ENCODE data around the gene SDCCAG8.

The SDCCAG8 gene

DNA sequence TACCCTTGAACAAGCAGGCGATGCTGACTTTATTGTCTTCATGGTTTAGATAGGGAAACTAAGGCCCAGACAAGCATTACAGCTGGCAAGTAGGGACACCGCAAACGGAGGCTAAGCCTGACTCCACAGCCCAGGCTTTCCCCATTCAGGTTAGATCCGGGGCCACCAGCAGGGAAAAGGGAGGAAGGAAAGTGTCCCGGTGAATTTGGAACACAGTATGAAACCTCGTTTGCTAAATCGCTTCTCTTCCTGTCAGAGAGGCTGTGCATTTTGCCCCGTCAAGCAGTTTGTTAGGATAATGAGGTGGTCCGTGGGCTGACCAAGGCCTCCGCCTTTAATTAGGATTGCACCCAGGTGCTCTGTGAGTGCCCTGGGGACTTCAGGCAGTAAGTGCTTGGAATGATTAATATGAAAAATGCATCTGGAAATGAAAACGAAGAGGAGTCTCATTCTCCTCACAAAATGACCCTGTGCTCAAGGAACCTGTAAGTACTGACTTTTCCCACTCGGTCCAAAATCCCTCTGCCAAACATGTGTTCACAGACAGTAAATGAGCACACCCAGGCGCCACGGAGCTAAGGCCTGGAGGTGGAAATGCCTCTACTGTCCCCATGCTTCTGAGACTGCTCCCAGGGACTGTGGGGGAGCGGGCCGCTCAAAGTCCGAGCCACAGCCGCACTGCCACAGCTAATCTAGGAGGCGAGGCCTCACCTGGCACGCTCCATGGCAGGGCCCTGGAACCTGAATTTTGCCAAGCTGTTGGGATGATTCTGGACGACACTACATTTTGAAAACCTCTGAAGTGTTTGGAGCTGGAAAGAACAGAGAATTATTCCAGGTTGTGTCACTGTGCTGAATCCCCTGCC, 234.1 kb downstream of the SDCCAG8 start:
- no peak for DNase-seq

DNA sequence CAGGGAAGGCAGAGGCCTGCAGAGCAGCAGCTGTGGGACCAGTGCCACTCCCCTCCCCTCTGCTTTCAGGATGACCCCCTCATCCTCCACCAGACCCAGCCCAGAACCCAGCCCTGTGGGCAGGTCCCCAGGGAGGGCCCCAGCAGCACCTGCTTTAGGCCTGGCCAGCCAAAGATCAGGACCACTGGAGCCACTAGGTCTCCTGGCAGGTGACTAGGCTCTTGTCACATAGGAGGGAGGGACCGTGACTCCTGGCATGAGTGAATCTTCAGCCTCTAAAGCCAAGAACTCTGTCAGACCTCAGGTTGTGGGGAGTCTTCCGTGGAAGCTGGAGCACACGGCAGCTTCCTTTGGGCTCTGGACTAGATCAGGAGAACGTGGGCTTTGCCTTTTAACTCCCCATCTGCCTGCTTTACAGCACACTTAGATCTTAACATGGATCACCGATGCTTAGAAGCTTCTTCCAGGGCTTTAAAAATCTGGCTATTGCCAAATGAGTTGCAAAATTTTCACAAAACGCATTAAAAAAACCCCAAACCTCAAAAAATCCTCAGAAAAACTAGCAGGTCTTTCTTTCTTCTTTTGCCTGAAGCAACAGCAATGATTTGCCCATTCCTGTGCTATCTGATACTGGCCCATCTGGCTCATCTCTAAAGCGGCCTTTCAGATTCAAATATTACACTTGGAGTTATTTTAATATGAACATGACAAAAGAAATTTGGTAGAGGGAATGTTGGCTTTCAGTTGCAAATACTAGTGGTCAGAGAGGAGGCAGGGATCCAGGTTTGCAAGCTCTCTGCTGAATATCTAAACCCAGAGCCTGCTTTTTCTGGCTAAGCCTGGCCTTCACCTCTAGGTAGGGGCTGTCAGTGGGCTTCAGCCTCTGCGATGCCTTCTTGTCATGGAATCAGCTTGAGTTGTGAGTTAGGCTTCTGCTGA, 235.2 kb downstream of the SDCCAG8 start:
- DNase-seq, result peak; percentile 84

DNA sequence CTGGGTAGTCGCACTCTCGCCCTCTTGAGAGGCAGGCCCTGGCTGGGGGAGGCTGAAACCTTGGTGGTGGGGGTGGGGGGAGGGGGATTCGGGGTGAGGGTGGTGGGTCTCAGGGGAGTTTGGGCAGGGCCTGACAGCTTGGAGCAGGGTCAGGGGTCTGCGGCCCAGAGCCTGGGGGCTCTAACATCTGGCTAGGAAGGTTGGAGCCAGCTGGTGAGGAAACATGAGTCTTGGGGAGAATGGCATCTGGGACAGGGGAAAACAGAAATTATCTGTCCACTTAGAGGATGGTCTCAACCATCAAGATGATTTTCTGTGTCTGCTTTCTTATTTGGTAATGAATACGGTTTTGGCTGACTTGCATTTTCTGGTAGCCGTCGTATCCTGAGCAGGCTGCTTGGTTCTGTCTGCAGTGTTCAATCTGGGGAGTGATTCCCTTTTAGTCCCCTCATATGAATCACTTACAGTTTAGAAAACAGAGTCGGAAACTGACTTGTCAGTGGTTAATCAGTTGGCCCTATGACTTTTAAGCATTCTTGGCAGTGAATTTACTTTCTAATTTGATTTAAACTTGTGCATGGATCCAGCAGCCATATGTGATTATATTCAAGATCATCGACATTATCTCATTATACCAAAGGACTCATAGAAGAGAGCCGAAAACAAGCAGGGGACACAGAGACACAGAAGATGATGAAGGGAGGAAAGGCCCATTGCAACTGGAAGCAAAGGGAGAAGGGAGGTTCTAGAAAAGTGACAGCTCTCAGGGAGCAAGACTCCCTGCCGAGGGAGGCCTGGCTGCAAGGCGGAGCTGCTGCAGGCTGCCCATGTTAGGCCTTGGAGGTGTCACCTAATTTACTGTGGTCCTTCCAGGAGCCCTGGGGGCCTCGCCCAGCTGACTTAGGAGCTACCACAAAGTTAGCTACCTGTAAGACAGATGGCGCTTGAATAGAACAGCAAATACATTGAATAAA, 237.6 kb downstream of the SDCCAG8 start:
- no peak for DNase-seq

GRCh38 chr1:243494741-243495431, 239.0 kb downstream of the SDCCAG8 start:
- no peak for DNase-seq

DNA sequence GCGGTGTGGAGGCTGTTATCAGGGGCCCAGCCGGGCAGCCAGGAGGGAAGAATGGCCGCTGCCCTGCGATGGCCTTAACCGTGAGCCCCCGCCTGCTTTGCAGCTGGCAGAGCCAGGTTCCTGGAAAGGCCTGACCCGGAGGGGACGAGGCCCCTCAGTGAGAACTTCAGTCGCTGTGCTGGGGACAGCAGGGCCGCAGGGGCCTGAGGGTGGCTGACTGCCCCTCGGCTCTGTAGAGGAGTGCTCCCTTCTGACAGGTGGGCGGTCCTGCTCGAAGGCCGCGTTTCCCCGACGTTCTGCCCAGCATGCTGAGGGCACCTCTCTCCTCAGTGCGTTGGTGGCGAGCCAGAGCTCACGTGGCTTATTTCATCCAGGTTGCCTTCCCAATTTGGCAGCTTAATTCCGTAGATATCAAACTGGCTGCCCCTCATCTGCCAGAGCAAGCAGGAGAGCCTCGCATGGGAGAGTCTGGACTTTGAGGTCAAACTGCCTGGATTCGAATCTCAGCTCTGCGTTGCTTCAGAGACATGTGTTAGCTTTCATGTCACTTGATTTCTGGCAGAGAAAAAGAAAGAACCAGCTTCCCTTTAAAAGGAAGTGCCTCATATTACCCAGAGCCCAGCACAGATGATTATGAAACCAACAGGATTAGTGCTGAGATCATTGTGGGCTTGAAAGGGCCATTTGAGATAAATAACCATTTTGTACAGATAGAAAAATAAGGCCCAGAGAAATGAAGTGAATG, 239.8 kb downstream of the SDCCAG8 start:
- DNase-seq, result peak; percentile 34

- no peak for DNase-seq
Observed at GRCh38 chr1:243496187-243496646, 240.4 kb downstream of the SDCCAG8 start.

DNA sequence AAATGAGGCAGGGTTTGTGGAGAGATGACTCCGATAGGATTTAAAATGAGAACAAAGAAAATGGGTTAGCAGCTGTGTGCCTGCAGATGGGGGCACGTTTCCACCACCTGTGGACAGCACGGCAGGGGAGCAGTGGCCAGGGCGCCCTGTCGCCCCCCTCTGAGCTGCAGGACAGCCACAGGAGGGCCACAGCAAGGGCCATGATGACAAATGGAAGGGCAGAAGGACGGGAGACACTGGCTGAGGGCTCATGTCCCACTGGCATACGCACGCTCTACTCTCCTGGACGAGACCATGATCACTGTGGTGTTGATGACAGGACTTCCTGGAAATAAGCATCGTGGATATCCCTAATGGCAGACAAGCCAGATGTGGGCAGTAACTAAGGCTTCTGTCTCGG, 241.0 kb downstream of the SDCCAG8 start:
- DNase-seq, result no peak

GRCh38 chr1:243497939-243498681, 242.3 kb downstream of the SDCCAG8 start:
- DNase-seq, result no peak

DNA sequence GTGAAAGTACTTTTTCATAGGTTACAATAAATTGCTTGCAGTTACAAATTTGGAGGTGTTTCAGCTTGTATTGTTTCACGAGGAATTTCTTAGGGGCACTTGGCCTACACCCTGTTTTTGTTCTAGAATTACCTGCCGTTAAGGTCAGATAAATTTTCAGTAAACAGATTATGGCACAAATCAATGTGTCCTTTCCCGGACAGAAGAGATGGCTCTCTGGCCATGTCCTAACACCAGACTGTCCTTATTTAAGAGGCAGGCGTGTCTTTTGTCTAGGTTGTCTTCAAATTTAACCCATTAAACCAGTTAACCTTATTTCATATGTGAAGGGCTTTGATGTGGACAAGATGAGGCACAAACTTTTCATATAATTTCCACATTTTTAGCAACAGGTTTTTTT, 243.4 kb downstream of the SDCCAG8 start:
- no peak for DNase-seq

GRCh38 chr1:243499711-243500110, 243.9 kb downstream of the SDCCAG8 start:
- no peak for DNase-seq

DNA sequence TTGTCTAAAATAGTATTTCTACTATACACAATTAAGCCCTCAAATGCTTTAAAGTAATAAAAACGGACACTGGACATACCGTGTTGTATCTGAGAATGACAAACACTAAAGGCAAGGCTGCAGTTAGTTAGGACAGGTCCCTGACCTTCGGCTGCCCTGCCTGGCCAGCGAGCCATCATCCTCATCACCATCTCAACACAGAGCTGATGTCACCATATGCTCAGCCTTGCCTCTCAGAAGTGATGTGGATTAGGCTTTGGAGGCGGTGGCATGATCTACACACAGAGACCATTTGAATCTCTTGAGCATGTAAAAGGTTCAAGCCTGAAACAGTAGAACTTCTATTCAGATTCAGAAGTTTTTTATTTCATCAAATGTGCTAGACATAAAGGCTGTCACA, 244.7 kb downstream of the SDCCAG8 start:
- no peak for DNase-seq

GRCh38 chr1:243501002-243501401, 245.2 kb downstream of the SDCCAG8 start:
- peak; percentile 80 for DNase-seq

DNA sequence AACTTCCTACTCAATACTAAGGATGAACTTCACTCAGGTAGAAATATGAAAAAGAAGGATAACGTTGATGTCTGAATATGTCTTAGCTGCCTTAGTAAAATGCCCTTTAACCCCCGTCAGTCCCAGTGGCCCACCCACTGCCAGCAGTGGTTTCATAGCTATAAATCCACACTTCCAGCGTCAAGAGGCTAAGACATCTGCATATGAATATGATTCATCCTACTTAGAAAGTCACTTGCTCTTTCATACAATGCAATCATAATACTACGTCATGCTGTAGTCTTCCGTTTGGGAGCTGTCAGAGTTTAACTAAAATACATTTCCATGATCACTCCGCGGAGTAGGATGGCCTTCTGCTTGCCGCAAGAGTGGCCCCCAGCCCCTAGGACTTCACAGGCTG, 247.3 kb downstream of the SDCCAG8 start:
- DNase-seq, result peak; percentile 24

- DNase-seq, result no peak
Observed at GRCh38 chr1:243505986-243506689, 250.3 kb downstream of the SDCCAG8 start.

GRCh38 chr1:243507001-243507671, 251.3 kb downstream of the SDCCAG8 start:
- DNase-seq, result peak; percentile 21

DNA sequence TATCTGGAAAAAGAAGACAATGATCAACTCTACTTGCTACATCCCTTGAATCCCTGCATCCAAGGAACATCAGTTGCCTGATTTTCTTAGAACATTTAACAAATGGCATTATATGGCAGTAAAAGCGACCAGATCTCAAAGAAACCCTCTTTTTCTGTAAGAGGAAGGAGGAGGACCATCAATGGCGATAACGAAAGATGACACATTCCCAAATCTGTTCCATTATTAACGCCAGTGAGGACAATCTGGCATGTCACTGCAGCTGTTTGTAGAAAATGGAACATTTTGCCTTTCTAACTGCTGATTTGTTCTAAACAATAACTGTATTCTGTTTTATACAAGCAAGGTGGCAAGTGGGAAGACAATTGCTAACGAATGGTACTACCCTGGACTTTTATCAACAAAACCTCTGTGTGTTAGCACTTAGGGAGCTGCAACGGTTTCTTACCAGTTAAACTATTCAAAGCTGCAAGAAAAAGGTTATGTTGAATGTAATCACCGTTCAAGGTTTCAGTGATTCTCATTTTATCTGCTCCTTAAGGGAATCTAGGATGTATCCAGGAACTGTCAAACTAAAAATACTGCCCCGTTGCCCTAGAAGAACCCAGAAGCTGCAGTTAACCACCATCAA, 251.9 kb downstream of the SDCCAG8 start:
- no peak for DNase-seq

DNA sequence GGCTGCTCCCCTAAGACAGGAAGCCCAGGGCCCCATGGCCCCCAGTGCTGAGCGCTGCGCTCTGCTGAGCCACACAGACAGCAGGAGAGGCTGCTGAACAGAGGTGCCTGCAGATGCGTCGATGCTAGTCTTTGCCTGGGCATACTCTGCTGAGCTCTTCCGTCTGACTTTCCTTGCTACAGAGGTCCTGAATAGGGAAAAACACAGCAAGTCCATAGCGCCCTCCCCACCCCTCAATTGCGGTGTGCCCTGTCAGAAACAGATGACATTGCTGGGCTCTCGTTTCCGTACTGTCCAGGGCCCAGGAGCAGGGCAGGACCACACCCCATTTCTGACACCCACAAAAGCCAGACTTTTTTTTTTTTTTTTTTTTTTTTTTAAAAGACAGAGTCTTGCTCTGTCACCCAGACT, 252.5 kb downstream of the SDCCAG8 start:
- DNase-seq, result no peak

GRCh38 chr1:243508943-243509342, 253.1 kb downstream of the SDCCAG8 start:
- no peak for DNase-seq

DNA sequence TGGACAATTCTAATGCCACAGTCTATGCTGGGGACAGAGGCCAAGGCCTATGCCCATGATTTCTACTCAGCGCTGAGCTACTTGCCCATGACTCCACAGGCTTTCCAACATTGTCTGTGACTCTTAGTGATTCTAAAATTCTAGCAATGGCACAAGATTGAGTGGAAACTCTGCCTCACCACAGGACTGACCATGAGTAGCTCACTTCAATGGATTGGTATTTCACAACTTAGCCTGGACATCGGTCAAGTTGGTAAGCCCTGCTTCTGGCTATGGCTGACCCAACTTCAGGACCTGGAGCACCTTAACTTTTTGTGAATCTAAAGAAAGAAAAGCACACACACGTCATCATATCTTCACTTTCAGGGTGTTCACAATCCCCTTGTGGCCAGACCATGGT, 255.1 kb downstream of the SDCCAG8 start:
- DNase-seq, result no peak

Data from fibroblast of upper back skin (primary cell).